Astrocyte (in vitro differentiated cells and primary cell): ENCODE measurements around the gene DBI. TPM values are rescaled to one million over a fixed set of nuclear protein-coding genes. Genes with fewer than 3 reads are reported as not detected.

Experiments
- DNase-seq: peaks from one replicate; pipeline ENCODE4 v3.0.0-alpha.2; 2010; ENCODE audit warnings: low read depth
- FAIRE-seq: peaks from 2 replicates; lab custom pipeline; 2011; peaks lifted over from hg19 to GRCh38; lab: Jason Lieb, UNC
- H2AFZ ChIP-seq: 2 replicates; pipeline ENCODE4 v1.6.0; 2012; ENCODE audit warnings: low read depth, low read length, inconsistent platforms
- H3K27ac ChIP-seq: 2 replicates; pipeline ENCODE4 v1.5.1; 2011; ENCODE audit warnings: low read depth, low read length, inconsistent platforms
- H3K27me3 ChIP-seq: 2 replicates; pipeline ENCODE4 v1.6.0; 2011; ENCODE audit warnings: low read length, inconsistent platforms; ENCODE audit not compliant: insufficient read depth
- H3K36me3 ChIP-seq: 2 replicates; pipeline ENCODE4 v1.5.1; 2011; ENCODE audit warnings: low read length, inconsistent platforms; ENCODE audit not compliant: insufficient read depth
- H3K4me1 ChIP-seq: 2 replicates; pipeline ENCODE4 v1.5.1; 2011; ENCODE audit warnings: low read length, inconsistent platforms; ENCODE audit not compliant: insufficient read depth
- H3K4me2 ChIP-seq: 2 replicates; pipeline ENCODE4 v1.6.0; 2012; ENCODE audit warnings: low read length, inconsistent platforms
- H3K4me3 ChIP-seq: 2 replicates; pipeline ENCODE4 v1.5.1; 2011; ENCODE audit warnings: low read depth, mild to moderate bottlenecking, low read length, inconsistent platforms; ENCODE audit not compliant: insufficient read depth
- H3K79me2 ChIP-seq: 2 replicates; pipeline ENCODE4 v1.6.0; 2012; ENCODE audit warnings: mild to moderate bottlenecking, low read length, inconsistent platforms; ENCODE audit not compliant: insufficient read depth
- H3K9ac ChIP-seq: 2 replicates; pipeline ENCODE4 v1.6.0; 2012; ENCODE audit warnings: mild to moderate bottlenecking, low read length, inconsistent platforms
- H3K9me3 ChIP-seq: 2 replicates; pipeline ENCODE4 v1.5.1; 2012; ENCODE audit warnings: low read depth, mild to moderate bottlenecking, low read length, inconsistent platforms; ENCODE audit not compliant: insufficient read depth
- H4K20me1 ChIP-seq: 2 replicates; pipeline ENCODE4 v1.6.0; 2012; ENCODE audit warnings: low read length, inconsistent platforms; ENCODE audit not compliant: insufficient read depth
- H3K27ac Mint-ChIP-seq: one replicate; pipeline ENCODE4 v1.8.0; 2021; ENCODE audit warnings: mild to moderate bottlenecking, mixed read lengths; ENCODE audit not compliant: unreplicated experiment
- H3K27me3 Mint-ChIP-seq: one replicate; pipeline ENCODE4 v1.8.0; 2021; ENCODE audit warnings: low read depth, mixed read lengths; ENCODE audit not compliant: unreplicated experiment
- H3K36me3 Mint-ChIP-seq: one replicate; pipeline ENCODE4 v1.8.0; 2021; ENCODE audit warnings: low read depth, mixed read lengths; ENCODE audit not compliant: unreplicated experiment
- H3K4me1 Mint-ChIP-seq: one replicate; pipeline ENCODE4 v1.8.0; 2021; ENCODE audit warnings: low read depth, mixed read lengths; ENCODE audit not compliant: unreplicated experiment
- H3K4me3 Mint-ChIP-seq: one replicate; pipeline ENCODE4 v1.8.0; 2021; ENCODE audit warnings: mild to moderate bottlenecking, moderate library complexity, mixed read lengths; ENCODE audit not compliant: unreplicated experiment
- H3K9me3 Mint-ChIP-seq: one replicate; pipeline ENCODE4 v1.8.0; 2021; ENCODE audit warnings: mild to moderate bottlenecking, mixed read lengths; ENCODE audit not compliant: unreplicated experiment
- EZH2 ChIP-seq: IDR thresholded peaks from 2 replicates; pipeline ENCODE4 v1.6.1; 2012; ENCODE audit warnings: mild to moderate bottlenecking, low read length, inconsistent platforms; ENCODE audit not compliant: insufficient read depth
- total RNA-seq: library from RNA; stranded (reverse); gene quantifications from 2 replicates; pipeline ENCODE4 v1.2.1, GENCODE V29; 2021
- TF ChIP-seq, protein P1 (sequence below): IDR thresholded peaks from 2 replicates; pipeline ENCODE4 v1.5.1; 2011; ENCODE audit warnings: low read depth, mild to moderate bottlenecking, inconsistent platforms, low read length, moderate library complexity; ENCODE audit not compliant: insufficient read depth

Gene DBI
- total RNA-seq, 1 donor from 2014 or later = 126 TPM

DNA sequence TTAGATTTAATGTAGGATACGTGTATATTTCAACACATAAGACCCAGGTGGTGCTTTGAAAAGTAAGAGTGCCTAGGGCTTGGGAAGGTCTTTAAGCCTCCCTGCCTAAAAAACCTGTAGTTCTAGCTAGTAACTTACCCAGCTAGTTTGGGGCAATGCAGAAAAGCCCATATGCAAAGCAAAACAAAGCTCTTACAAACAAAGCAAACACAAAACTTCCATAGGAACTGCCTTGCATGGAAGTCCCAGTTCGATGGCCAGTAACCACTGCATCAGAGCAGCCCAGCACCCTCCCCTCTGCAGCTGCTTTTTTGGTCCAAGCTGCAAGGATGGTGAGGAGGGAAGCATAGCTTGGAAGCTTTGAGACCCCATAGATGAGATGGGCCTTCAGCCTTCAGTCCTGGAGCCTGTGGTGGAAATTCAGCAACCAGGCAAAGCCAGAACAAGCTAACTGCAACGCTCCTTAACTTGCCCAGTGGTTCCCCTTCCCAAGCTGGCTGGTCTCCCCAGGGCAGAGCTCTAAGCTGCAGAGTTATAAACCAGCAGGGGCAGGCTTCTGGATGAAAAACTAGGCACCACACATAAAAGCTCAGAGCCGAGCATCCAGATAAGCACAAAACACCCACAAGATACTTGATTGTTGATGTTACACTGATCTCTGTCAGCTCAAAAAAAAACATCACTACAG, 16.3 kb upstream of the DBI start:
- no peak for DNase-seq
- no peaks in the 10 kb centered on the region for H3K36me3 Mint-ChIP-seq
- peaks cover 9% of the 10 kb centered on the region for H4K20me1 ChIP-seq
- no peaks in the 10 kb centered on the region for H3K9me3 Mint-ChIP-seq
- no peak overlapping the region for H3K27ac ChIP-seq
- H3K4me2 ChIP-seq = no peak overlapping the region
- no peak overlapping the region for H3K4me3 ChIP-seq
- H3K4me3 Mint-ChIP-seq = no peak overlapping the region
- TF ChIP-seq, protein P1, sequence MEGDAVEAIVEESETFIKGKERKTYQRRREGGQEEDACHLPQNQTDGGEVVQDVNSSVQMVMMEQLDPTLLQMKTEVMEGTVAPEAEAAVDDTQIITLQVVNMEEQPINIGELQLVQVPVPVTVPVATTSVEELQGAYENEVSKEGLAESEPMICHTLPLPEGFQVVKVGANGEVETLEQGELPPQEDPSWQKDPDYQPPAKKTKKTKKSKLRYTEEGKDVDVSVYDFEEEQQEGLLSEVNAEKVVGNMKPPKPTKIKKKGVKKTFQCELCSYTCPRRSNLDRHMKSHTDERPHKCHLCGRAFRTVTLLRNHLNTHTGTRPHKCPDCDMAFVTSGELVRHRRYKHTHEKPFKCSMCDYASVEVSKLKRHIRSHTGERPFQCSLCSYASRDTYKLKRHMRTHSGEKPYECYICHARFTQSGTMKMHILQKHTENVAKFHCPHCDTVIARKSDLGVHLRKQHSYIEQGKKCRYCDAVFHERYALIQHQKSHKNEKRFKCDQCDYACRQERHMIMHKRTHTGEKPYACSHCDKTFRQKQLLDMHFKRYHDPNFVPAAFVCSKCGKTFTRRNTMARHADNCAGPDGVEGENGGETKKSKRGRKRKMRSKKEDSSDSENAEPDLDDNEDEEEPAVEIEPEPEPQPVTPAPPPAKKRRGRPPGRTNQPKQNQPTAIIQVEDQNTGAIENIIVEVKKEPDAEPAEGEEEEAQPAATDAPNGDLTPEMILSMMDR = no peak
- TF ChIP-seq EZH2 = no peak
- no peak overlapping the region for H3K27ac Mint-ChIP-seq
- H3K9me3 ChIP-seq = no peaks in the 10 kb centered on the region
- H3K79me2 ChIP-seq = no peaks in the 10 kb centered on the region
- no peak for FAIRE-seq
- no peak overlapping the region for H2AFZ ChIP-seq
- H3K36me3 ChIP-seq = no peaks in the 10 kb centered on the region
- H3K27me3 Mint-ChIP-seq = no peaks in the 10 kb centered on the region
- H3K9ac ChIP-seq = no peak overlapping the region
- no peaks in the 10 kb centered on the region for H3K27me3 ChIP-seq
- no peaks in the 10 kb centered on the region for H3K4me1 ChIP-seq
- H3K4me1 Mint-ChIP-seq = no peaks in the 10 kb centered on the region

DNA sequence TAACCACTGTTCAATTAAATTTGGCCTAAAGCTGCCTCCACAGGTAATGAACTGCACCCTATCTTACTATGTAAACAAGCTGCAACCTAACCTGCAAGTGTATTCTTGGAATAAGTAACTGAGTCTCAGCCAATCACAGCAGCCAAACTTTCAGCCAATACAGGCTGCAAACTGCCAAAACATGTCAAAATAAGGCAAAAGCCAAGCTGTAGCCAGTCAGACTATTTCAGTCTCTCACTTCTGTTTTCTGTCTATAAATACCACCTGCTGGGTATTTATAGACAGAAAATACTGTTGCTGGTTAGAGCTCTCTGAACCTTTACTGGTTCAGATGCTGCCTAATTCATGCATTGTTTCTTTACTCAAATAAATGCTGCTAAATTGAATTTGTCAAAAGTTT, 14.4 kb upstream of the DBI start:
- Histone ChIP-seq H3K27me3 (no peaks in the 10 kb centered on the region), H3K4me2 (no peak overlapping the region), H3K4me3 (no peak overlapping the region), H3K79me2 (peaks cover 4% of the 10 kb centered on the region), H3K9me3 (no peaks in the 10 kb centered on the region), H2AFZ (no peak overlapping the region), H3K9ac (no peak overlapping the region), H4K20me1 (peaks cover 17% of the 10 kb centered on the region), H3K27ac (no peak overlapping the region), H3K36me3 (no peaks in the 10 kb centered on the region), H3K4me1 (no peaks in the 10 kb centered on the region)
- no peak overlapping the region for H3K4me3 Mint-ChIP-seq
- H3K36me3 Mint-ChIP-seq = peaks cover 3% of the 10 kb centered on the region
- no peak for TF ChIP-seq EZH2
- TF ChIP-seq, protein P1 = no peak
- H3K9me3 Mint-ChIP-seq = peaks cover 4% of the 10 kb centered on the region
- H3K4me1 Mint-ChIP-seq = no peaks in the 10 kb centered on the region
- H3K27ac Mint-ChIP-seq = no peak overlapping the region
- no peaks in the 10 kb centered on the region for H3K27me3 Mint-ChIP-seq
- no peak for FAIRE-seq
- no peak for DNase-seq

DNA sequence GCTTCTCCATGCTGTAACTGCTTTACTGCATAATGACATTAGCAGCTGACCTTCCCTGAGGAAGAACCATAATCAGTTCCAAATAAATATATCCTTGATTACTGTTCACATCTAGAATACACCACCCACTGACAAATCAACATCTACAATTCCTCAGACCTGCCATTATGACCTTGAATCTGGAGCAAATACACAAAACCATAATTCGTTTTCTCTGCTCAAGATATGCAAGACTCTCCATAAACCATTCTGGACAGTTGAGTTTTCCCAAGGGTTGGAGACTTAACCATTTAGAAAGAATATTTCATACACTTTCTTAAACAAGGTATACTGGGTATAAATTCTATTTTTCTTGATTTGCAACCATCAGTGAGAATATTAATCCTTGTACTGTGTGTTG, 11.9 kb upstream of the DBI start:
- H2AFZ ChIP-seq = no peak overlapping the region

More for the DNA sequence above, 11.9 kb upstream of the DBI start:
- H3K4me3 ChIP-seq = no peak overlapping the region
- H3K9me3 ChIP-seq = no peaks in the 10 kb centered on the region
- H4K20me1 ChIP-seq = peaks cover 17% of the 10 kb centered on the region
- FAIRE-seq (no peak), DNase-seq (no peak)
- Mint-ChIP-seq H3K4me3 (no peak overlapping the region), H3K27ac (no peak overlapping the region), H3K36me3 (peaks cover 3% of the 10 kb centered on the region), H3K4me1 (no peaks in the 10 kb centered on the region), H3K27me3 (no peaks in the 10 kb centered on the region), H3K9me3 (peaks cover 4% of the 10 kb centered on the region)
- H3K27ac ChIP-seq = no peak overlapping the region
- H3K4me2 ChIP-seq = no peak overlapping the region
- H3K79me2 ChIP-seq = peaks cover 4% of the 10 kb centered on the region
- no peak for TF ChIP-seq EZH2
- TF ChIP-seq, protein P1 = no peak
- H3K9ac ChIP-seq = no peak overlapping the region
- no peaks in the 10 kb centered on the region for H3K4me1 ChIP-seq
- H3K27me3 ChIP-seq = no peaks in the 10 kb centered on the region
- no peaks in the 10 kb centered on the region for H3K36me3 ChIP-seq
